ENCODE data around the gene ICAM5. TPM values are rescaled to one million over a fixed set of nuclear protein-coding genes. Genes with fewer than 3 reads are reported as not detected.
A peak's percentile ranks its signal among the peaks of the same experiment; 100 is the strongest.

Gene ICAM5
- total and polyA plus RNA-seq, 9 of the 15 experiments (the other 6 are each of a cell fraction or from before 2014, with no cell fraction given): 0.10 to 114 (median 13.7) TPM

GRCh38 chr19:10269333-10270179, 20.2 kb upstream of the ICAM5 start (continued):
- TF ChIP-seq USF2 (CRISPR knock-in tag; IDR thresholded peaks at IDR 0.05) (no peak), HLTF (IDR thresholded peaks at IDR 0.05) (no peak), ZNF3 (CRISPR knock-in tag; IDR thresholded peaks at IDR 0.05) (no peak), NR2C1 (IDR thresholded peaks at IDR 0.05) (no peak), NR2C1 (tag; IDR thresholded peaks at IDR 0.05) (no peak), DDX20 (tag; IDR thresholded peaks at IDR 0.05; ENCODE audit: low read depth) (no peak), TCFL5 (CRISPR knock-in tag; conservative IDR thresholded peaks at IDR 0.05) (no peak), WHSC1 (IDR thresholded peaks at IDR 0.05; ENCODE audit: low read length) (no peak), MED1 (CRISPR knock-in tag; IDR thresholded peaks at IDR 0.05; ENCODE audit: borderline replicate concordance) (no peak), RBM17 (IDR thresholded peaks at IDR 0.05; ENCODE audit: borderline replicate concordance, low read depth, low read length) (no peak), ZNF253 (CRISPR knock-in tag; conservative IDR thresholded peaks at IDR 0.05) (no peak), TARDBP (IDR thresholded peaks at IDR 0.05) (no peak), SUPT5H (IDR thresholded peaks at IDR 0.05) (no peak), PATZ1 (CRISPR knock-in tag; IDR thresholded peaks at IDR 0.05; ENCODE audit: borderline replicate concordance) (no peak), ELF2 (CRISPR knock-in tag; IDR thresholded peaks at IDR 0.05) (no peak), HNRNPLL (IDR thresholded peaks at IDR 0.05; ENCODE audit: low read depth, low read length, poor library complexity, severe bottlenecking) (no peak), ZNF589 (CRISPR knock-in tag; IDR thresholded peaks at IDR 0.05; ENCODE audit: low read depth) (peak; percentile 78; the same call in 1 of the 2 replicates), KLF10 (CRISPR knock-in tag; IDR thresholded peaks at IDR 0.05) (no peak), ELF1 (tag; IDR thresholded peaks at IDR 0.05) (no peak), BCOR (IDR thresholded peaks at IDR 0.05) (peak; percentile 55; the same call in 1 of the 2 replicates), BDP1 (IDR thresholded peaks at IDR 0.05; ENCODE audit: insufficient read depth, insufficient read length) (no peak), ZC3H11A (IDR thresholded peaks at IDR 0.05; ENCODE audit: low read depth, low read length) (no peak), SIN3B (IDR thresholded peaks at IDR 0.05; ENCODE audit: low read depth) (0 out of 2 replicates have a peak, but pooled peaks have one; percentile 34), MAFK (IDR thresholded peaks at IDR 0.05; ENCODE audit: low read length) (no peak; the same call in 1 of the 2 replicates), ZFX (CRISPR knock-in tag; IDR thresholded peaks at IDR 0.05) (peak; percentile 21; the same call in 1 of the 2 replicates), ZNF717 (CRISPR knock-in tag; IDR thresholded peaks at IDR 0.05) (no peak), HDGF (IDR thresholded peaks at IDR 0.05) (0 out of 2 replicates have a peak, but pooled peaks have one; percentile 49)
- TF ChIP-seq, protein P1, sequence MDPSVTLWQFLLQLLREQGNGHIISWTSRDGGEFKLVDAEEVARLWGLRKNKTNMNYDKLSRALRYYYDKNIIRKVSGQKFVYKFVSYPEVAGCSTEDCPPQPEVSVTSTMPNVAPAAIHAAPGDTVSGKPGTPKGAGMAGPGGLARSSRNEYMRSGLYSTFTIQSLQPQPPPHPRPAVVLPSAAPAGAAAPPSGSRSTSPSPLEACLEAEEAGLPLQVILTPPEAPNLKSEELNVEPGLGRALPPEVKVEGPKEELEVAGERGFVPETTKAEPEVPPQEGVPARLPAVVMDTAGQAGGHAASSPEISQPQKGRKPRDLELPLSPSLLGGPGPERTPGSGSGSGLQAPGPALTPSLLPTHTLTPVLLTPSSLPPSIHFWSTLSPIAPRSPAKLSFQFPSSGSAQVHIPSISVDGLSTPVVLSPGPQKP (CRISPR knock-in tag; IDR thresholded peaks at IDR 0.05): no peak

Measured in K562 (cell line).